ENCODE data around the gene SAMD4A.

SAMD4A gene

DNA sequence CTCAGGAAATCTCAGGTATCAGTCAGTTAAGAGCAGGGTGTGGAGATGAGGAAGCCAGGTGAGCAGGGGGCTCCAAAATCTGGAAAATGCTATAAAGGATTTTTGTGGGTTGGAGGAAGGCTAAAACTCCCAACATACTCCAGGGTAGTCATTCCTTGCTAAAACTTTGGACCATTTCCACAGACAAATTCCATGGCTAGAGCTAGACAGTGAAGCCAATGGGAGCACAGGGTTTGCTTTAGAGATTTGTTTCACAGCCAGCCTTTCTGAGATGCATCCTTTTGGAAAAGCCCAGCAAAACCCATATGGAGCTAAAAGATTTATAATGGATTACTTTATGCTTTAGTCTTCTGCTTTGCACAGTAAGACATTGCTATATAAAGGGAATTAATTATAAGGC, 146.5 kb downstream of the SAMD4A start:
- no peaks in the 10 kb centered on the region for H3K9me3 ChIP-seq (ENCODE audit: insufficient read depth, low read depth, low read length)
- no peak overlapping the region for H3K9ac ChIP-seq (ENCODE audit: low read length)
- no peaks in the 10 kb centered on the region for H3K27me3 ChIP-seq (ENCODE audit: insufficient read depth, low read length)
- H3K4me1 ChIP-seq (ENCODE audit: control insufficient read depth in 1 of 2, insufficient read depth in 2 of 2, low read length in 2 of 2), result no peaks in the 10 kb centered on the region
- no peak overlapping the region for H3K18ac ChIP-seq (ENCODE audit: low read length)
- H3K14ac ChIP-seq (ENCODE audit: low read length), result no peak overlapping the region
- H3K79me1 ChIP-seq (ENCODE audit: low read length), result no peaks in the 10 kb centered on the region
- H2BK12ac ChIP-seq (ENCODE audit: low read length), result no peak overlapping the region
- no peak for DNase-seq
- H2AK5ac ChIP-seq (ENCODE audit: low read length), result no peak overlapping the region
- H4K12ac ChIP-seq (ENCODE audit: low read depth, low read length), result no peak overlapping the region
- H3K27ac ChIP-seq (ENCODE audit: low read depth, low read length), result no peak overlapping the region
- no peak overlapping the region for H2AFZ ChIP-seq (ENCODE audit: insufficient read depth, low read length, poor library complexity)
- no peak overlapping the region for H3K4me3 ChIP-seq (ENCODE audit: low read depth, low read length)
- H3K23ac ChIP-seq (ENCODE audit: low read length), result no peak overlapping the region
- H4K8ac ChIP-seq (ENCODE audit: low read depth, low read length), result no peak overlapping the region
- no peaks in the 10 kb centered on the region for H3K79me2 ChIP-seq (ENCODE audit: control insufficient read depth, insufficient read depth, low read length, poor library complexity)
- no peak overlapping the region for H2BK120ac ChIP-seq (ENCODE audit: insufficient read depth, low read length, poor library complexity)
- no peak overlapping the region for H3K4me2 ChIP-seq (ENCODE audit: low read length)
- H3K36me3 ChIP-seq (ENCODE audit: control insufficient read depth in 1 of 2, insufficient read depth in 2 of 2, low read length in 2 of 2), result no peaks in the 10 kb centered on the region
- H2BK5ac ChIP-seq (ENCODE audit: low read depth, low read length, poor library complexity), result no peak overlapping the region
- no peak overlapping the region for H4K91ac ChIP-seq (ENCODE audit: low read depth, low read length)
- no peak overlapping the region for H3K4ac ChIP-seq (ENCODE audit: low read depth, low read length)

DNA sequence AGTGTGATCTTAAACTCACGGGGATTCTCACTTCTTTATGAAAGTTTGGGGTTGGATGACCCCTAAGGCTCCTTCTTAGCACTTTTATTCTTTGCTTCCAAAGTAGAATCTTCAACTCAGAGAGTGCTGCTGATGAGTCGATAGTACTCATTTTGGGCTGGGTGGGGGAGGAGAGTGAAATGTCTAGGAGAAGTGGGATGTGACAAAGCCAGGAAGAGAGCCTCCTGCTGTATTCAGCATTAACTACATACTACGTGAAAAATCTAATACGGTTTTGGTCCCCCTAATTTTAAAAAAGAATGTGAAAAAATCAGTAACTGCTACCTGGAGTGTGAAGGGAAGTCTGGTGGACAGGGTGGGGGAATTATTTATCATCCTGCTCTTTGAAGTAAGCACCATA, 148.3 kb downstream of the SAMD4A start:
- H3K79me2 ChIP-seq (ENCODE audit: control insufficient read depth, insufficient read depth, low read length, poor library complexity), result no peaks in the 10 kb centered on the region
- no peaks in the 10 kb centered on the region for H3K36me3 ChIP-seq (ENCODE audit: control insufficient read depth in 1 of 2, insufficient read depth in 2 of 2, low read length in 2 of 2)
- H4K12ac ChIP-seq (ENCODE audit: low read depth, low read length), result no peak overlapping the region
- no peaks in the 10 kb centered on the region for H3K9me3 ChIP-seq (ENCODE audit: insufficient read depth, low read depth, low read length)
- H4K8ac ChIP-seq (ENCODE audit: low read depth, low read length), result no peak overlapping the region
- no peak overlapping the region for H3K18ac ChIP-seq (ENCODE audit: low read length)
- no peak overlapping the region for H3K27ac ChIP-seq (ENCODE audit: low read depth, low read length)
- no peak overlapping the region for H3K4me3 ChIP-seq (ENCODE audit: low read depth, low read length)
- no peak overlapping the region for H3K4ac ChIP-seq (ENCODE audit: low read depth, low read length)
- H3K27me3 ChIP-seq (ENCODE audit: insufficient read depth, low read length), result no peaks in the 10 kb centered on the region
- no peak overlapping the region for H2AK5ac ChIP-seq (ENCODE audit: low read length)
- no CpG with 5 or more reads among the region's 4 CpGs for WGBS (ENCODE audit: extremely low coverage, insufficient coverage, insufficient read length)
- H3K23ac ChIP-seq (ENCODE audit: low read length), result no peak overlapping the region
- no peaks in the 10 kb centered on the region for H3K4me1 ChIP-seq (ENCODE audit: control insufficient read depth in 1 of 2, insufficient read depth in 2 of 2, low read length in 2 of 2)
- no peak overlapping the region for H4K91ac ChIP-seq (ENCODE audit: low read depth, low read length)
- H3K4me2 ChIP-seq (ENCODE audit: low read length), result no peak overlapping the region
- no peak overlapping the region for H2BK12ac ChIP-seq (ENCODE audit: low read length)
- no peaks in the 10 kb centered on the region for H3K79me1 ChIP-seq (ENCODE audit: low read length)
- H2BK120ac ChIP-seq (ENCODE audit: insufficient read depth, low read length, poor library complexity), result no peak overlapping the region
- H3K14ac ChIP-seq (ENCODE audit: low read length), result no peak overlapping the region
- no peak for DNase-seq
- no peak overlapping the region for H2AFZ ChIP-seq (ENCODE audit: insufficient read depth, low read length, poor library complexity)
- no peak overlapping the region for H3K9ac ChIP-seq (ENCODE audit: low read length)
- no peak overlapping the region for H2BK5ac ChIP-seq (ENCODE audit: low read depth, low read length, poor library complexity)

DNA sequence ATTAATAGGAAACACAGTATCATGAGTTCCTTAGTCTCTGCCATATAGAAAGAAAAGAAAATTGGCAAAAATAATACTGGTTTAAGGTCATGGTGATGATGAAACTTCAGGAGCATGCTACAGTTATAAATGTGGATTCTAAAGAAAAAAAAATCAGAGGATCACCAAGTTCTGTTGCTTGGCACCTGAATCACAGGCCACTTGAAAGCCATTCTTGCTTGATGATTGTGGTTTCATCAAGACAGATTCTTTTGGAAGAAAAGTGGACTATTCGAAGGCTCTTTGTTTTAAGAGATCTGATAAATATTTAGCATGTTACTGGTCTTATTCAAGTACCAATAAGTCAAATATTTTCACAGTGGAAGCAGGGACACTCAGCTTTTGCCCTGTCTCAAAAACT, 148.9 kb downstream of the SAMD4A start:
- Histone ChIP-seq H3K27me3 (ENCODE audit: insufficient read depth, low read length) (no peaks in the 10 kb centered on the region), H3K9me3 (ENCODE audit: insufficient read depth, low read depth, low read length) (no peaks in the 10 kb centered on the region)
- no CpG with 5 or more reads among the region's 1 CpG for WGBS (ENCODE audit: extremely low coverage, insufficient coverage, insufficient read length)

DNA sequence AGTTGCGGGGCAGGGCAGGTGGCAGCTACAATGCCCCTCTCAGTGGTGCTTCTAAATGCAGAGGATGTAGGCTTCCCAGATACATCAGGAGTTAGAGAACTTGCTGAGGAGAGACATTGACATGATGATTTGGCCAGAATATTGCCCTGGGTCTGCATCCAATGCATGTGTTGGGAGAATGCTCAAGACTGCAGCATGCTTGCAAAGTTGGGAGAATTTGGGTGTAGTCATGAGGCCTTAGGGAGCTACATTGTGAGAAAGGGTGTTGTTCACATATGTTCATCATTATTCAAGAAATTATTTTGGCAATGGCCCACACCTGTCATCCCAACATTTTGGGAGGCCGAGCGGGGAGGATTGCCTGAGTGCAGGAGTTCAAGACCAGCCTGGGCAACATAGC, 149.9 kb downstream of the SAMD4A start:
- peaks cover 0 to 3% of the 10 kb centered on the region in 2 experiments for H3K4me1 ChIP-seq (ENCODE audit: control insufficient read depth in 1 of 2, insufficient read depth in 2 of 2, low read length in 2 of 2)
- no peak overlapping the region for H3K14ac ChIP-seq (ENCODE audit: low read length)
- H4K8ac ChIP-seq (ENCODE audit: low read depth, low read length), result no peak overlapping the region
- DNase-seq, result no peak
- no peak overlapping the region for H4K91ac ChIP-seq (ENCODE audit: low read depth, low read length)
- H2AK5ac ChIP-seq (ENCODE audit: low read length), result no peak overlapping the region
- no peaks in the 10 kb centered on the region for H3K79me2 ChIP-seq (ENCODE audit: control insufficient read depth, insufficient read depth, low read length, poor library complexity)
- H4K12ac ChIP-seq (ENCODE audit: low read depth, low read length), result no peak overlapping the region
- no peak overlapping the region for H3K18ac ChIP-seq (ENCODE audit: low read length)
- H3K79me1 ChIP-seq (ENCODE audit: low read length), result no peaks in the 10 kb centered on the region
- no peaks in the 10 kb centered on the region for H3K27me3 ChIP-seq (ENCODE audit: insufficient read depth, low read length)
- WGBS (ENCODE audit: extremely low coverage, insufficient coverage, insufficient read length), result no CpG with 5 or more reads among the region's 3 CpGs
- peak overlapping the region; percentile 57 for H3K9ac ChIP-seq (ENCODE audit: low read length)
- no peak overlapping the region for H2BK12ac ChIP-seq (ENCODE audit: low read length)
- H3K4ac ChIP-seq (ENCODE audit: low read depth, low read length), result no peak overlapping the region
- H2BK120ac ChIP-seq (ENCODE audit: insufficient read depth, low read length, poor library complexity), result no peak overlapping the region
- H2AFZ ChIP-seq (ENCODE audit: insufficient read depth, low read length, poor library complexity), result no peak overlapping the region
- no peak overlapping the region for H3K23ac ChIP-seq (ENCODE audit: low read length)
- no peak overlapping the region for H3K4me3 ChIP-seq (ENCODE audit: low read depth, low read length)
- H3K4me2 ChIP-seq (ENCODE audit: low read length), result no peak overlapping the region
- no peak overlapping the region for H3K27ac ChIP-seq (ENCODE audit: low read depth, low read length)
- no peaks in the 10 kb centered on the region for H3K9me3 ChIP-seq (ENCODE audit: insufficient read depth, low read depth, low read length)
- no peaks in the 10 kb centered on the region for H3K36me3 ChIP-seq (ENCODE audit: control insufficient read depth in 1 of 2, insufficient read depth in 2 of 2, low read length in 2 of 2)
- no peak overlapping the region for H2BK5ac ChIP-seq (ENCODE audit: low read depth, low read length, poor library complexity)

More for the DNA sequence above, 148.9 kb downstream of the SAMD4A start:
- Histone ChIP-seq H3K4ac (ENCODE audit: low read depth, low read length) (no peak overlapping the region), H3K4me1 (ENCODE audit: control insufficient read depth in 1 of 2, insufficient read depth in 2 of 2, low read length in 2 of 2) (peaks cover 0 to 3% of the 10 kb centered on the region in 2 experiments), H3K4me2 (ENCODE audit: low read length) (no peak overlapping the region), H3K9ac (ENCODE audit: low read length) (no peak overlapping the region), H4K12ac (ENCODE audit: low read depth, low read length) (no peak overlapping the region), H3K79me1 (ENCODE audit: low read length) (no peaks in the 10 kb centered on the region), H2BK12ac (ENCODE audit: low read length) (no peak overlapping the region), H2AK5ac (ENCODE audit: low read length) (no peak overlapping the region), H3K27ac (ENCODE audit: low read depth, low read length) (no peak overlapping the region), H3K4me3 (ENCODE audit: low read depth, low read length) (no peak overlapping the region), H3K23ac (ENCODE audit: low read length) (no peak overlapping the region), H3K18ac (ENCODE audit: low read length) (no peak overlapping the region), H3K79me2 (ENCODE audit: control insufficient read depth, insufficient read depth, low read length, poor library complexity) (no peaks in the 10 kb centered on the region), H4K8ac (ENCODE audit: low read depth, low read length) (no peak overlapping the region), H2AFZ (ENCODE audit: insufficient read depth, low read length, poor library complexity) (no peak overlapping the region), H2BK120ac (ENCODE audit: insufficient read depth, low read length, poor library complexity) (no peak overlapping the region), H2BK5ac (ENCODE audit: low read depth, low read length, poor library complexity) (no peak overlapping the region), H3K14ac (ENCODE audit: low read length) (no peak overlapping the region), H3K36me3 (ENCODE audit: control insufficient read depth in 1 of 2, insufficient read depth in 2 of 2, low read length in 2 of 2) (no peaks in the 10 kb centered on the region), H4K91ac (ENCODE audit: low read depth, low read length) (no peak overlapping the region)
- no peak for DNase-seq
